HG03159 (cell line): ENCODE results near the gene NELFB.
"Not testable (repeated sequence)": the region's sequence is repeated elsewhere in the genome, so short reads cannot be mapped to it uniquely, and the experiment has no call there.

Experiments used
- ATAC-seq: cut with Tn5 transposase; IDR thresholded peaks from one replicate; pipeline ENCODE4 v1.9.1; 2021; ENCODE audit warnings: mild to moderate bottlenecking, moderate library complexity; ENCODE audit not compliant: unreplicated experiment

The NELFB gene

DNA sequence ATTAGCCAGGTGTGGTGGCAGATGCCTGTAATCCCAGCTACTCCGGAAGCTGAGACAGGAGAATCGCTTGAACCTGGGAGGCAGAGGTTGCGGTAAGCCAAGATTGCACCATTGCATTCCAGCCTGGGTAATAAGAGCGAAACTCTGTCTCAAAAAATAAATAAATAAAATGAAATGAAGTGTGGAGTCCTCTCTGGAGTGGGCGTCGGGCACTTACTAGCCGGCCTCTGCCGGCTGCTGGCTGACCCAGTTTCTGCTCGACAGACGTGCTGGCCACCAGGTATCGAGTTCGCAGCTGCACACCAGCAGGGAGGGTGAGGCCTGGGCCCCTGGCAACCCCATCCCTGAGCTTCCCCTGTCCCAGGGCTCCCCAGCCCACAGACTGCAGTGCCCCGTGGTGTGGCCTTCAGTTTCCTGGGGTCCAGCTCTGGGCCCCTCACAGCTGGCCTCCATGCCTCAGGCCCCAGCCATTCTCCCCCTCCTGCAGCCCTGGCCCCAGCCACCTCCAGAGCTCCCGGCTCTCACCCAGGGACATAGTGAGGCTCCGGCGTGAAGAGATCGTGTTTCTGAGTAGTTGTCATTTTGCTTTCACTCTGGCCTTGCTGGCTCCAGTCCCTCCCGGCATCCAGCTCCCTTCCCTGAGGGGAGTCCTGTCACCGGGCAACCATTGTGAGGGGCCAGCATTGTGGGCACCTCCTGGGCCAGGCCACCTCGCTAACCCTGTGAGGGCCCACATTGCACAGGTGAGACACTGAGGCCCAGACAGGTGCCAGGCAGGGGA lies 7.8 kb upstream of the NELFB start:
- ATAC-seq: no peak

DNA sequence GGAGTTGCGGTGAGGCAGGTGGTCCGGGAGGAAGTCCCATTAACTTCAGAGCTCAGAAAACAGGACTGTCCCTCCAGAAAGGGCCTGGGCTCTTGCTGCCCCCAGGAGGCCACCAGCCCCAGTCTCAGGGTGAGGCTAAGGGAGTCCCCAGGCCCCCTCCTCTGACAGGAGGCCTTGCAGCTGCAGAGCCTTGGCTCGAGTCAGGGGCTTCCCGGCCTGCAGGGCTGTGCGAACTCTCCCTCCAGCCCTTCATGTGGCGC lies 7.3 kb upstream of the NELFB start:
- ATAC-seq: no peak

DNA sequence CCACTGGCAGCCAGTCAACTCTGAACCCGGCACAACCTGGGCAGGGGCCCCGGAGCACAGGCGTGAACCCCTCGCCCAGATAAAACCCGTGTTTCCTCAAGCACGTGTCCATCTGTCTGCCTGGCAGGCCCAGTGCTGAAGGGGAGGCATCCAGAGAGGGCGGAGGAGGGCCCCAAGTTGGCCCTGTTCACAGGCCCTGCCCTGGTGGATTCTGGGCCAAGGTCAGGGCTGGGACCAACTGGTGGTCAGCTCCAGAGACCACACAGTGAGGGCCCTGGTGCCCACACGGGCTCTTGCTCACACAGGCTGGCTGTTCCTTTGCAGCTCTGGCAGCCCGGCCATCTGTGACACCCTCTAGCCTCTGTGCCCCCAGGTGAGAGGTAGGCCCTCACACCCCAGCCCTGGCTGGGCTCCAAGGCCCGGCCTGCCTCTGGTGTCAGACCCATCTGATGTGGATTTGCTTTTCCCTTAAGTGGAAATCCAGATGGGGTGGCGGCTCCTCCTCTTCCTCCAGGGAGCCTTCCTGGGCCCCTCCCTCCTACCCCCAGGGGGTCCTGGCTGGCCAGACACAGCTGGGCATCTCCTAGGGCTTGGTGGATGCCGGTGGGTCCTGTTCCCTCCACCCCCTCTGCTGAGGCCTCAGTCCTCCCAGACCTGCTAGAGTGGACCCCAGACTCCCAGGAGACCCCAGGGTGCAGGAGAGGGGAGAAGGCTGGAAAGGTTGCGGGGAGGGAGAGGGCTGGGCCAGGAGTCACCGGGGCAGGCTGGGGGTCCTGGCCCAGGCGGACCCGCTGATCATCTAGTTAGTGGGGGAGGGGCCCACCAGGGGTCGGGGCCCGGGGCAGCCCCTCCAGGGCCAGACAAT lies 4.6 kb upstream of the NELFB start:
- no peak for ATAC-seq

DNA sequence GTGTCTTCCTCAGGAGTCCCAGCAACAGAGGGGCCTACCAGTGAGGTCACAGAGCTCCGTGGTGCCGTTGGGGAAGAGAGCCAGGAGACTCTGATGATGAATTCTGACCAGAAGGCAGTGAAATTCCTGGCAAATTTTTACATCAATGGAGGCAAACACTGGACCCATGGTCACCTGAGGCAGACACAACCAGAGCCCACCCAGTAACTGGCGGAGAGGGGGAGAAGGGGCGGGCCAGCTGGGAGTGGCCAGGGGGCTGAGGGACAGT lies 4.0 kb upstream of the NELFB start, which contains the start of gene STPG3:
STPG3 (plus strand) TSS at position 93 of the 268 bp plus-strand sequence; CDS start at position 94, 1 bp downstream.
- no peak for ATAC-seq

DNA sequence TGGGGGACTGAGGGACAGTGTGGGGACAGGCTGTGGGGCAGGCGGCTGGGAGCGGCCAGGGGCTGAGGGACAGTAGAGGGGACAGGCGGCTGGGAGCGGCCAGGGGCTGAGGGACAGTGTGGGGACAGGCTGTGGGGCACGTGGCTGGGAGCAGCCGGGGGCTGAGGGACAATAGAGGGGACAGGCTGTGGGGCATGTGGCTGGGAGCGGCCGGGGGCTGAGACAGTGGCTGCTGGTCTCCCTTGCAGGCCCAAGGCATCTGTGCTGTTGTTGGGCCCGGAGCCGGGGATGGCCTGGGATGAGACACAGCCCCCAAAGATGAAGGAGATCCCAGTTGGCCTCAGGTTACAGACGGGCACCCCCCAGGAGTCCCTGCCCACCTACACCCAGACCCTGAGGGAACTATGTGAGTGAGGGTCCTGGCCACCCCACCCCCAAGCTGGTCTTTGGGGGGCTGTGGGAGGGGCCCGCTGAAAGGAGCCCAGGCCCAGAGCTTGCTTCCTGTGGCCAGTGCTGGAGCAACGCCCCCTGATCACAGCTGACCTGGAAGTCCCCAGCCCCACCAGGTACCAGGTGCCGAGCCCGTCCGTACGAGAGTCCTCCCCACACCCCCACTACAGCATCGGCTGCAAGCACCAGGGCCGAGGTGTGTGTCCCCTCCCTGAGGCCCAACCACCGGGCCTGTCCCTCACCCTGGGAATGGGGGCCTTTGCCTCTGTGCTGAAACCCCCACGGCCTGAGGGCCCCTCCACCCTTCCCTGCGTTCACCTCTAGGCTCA lies 3.4 kb upstream of the NELFB start:
- ATAC-seq: no peak

DNA sequence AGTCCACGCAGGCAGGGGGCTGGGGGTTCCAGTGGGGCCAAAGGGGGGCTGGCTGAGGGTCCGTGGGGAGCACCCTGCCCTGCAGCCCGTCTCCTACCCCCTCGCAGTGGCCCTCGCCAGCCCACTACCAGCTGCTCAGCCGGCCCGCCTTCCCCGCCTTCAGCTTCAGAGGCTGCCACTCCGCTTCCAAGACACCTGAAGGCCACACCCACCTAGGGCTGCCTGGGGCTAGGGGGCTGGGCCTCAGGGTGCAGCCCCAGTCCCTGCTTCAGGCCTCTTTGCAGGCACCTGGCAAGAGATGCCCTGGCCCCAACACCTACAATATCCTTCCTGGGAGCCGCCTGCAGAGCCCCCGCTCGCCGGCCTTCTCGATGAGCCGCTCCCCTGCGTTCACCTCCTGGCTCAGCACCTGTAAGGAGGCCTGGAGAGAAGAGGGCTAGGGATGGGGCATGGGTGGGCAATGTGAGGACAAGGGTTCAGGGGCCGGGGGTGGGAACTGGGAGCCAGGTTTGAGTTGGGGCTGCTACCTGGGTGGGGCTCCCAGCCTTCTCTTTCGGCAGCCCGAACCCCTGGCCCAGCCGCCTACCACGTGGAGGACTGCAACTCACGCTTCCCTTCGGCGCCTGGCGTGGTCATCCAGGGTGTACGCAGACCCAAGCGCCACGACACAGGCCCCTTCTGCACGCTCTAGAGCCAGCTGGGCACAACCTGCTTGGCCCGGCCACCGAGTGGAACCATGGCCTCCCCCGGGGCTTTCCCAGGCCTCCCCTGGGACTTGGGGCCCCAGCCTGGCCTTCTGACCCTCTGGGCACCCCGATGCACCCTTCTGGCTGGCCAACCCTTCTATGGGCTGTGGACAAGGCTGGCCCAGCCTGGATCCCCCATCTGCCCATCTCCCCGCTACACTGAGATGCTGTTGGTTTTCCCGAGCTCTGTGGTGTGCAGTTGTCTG lies 2.3 kb upstream of the NELFB start:
- ATAC-seq: no peak

DNA sequence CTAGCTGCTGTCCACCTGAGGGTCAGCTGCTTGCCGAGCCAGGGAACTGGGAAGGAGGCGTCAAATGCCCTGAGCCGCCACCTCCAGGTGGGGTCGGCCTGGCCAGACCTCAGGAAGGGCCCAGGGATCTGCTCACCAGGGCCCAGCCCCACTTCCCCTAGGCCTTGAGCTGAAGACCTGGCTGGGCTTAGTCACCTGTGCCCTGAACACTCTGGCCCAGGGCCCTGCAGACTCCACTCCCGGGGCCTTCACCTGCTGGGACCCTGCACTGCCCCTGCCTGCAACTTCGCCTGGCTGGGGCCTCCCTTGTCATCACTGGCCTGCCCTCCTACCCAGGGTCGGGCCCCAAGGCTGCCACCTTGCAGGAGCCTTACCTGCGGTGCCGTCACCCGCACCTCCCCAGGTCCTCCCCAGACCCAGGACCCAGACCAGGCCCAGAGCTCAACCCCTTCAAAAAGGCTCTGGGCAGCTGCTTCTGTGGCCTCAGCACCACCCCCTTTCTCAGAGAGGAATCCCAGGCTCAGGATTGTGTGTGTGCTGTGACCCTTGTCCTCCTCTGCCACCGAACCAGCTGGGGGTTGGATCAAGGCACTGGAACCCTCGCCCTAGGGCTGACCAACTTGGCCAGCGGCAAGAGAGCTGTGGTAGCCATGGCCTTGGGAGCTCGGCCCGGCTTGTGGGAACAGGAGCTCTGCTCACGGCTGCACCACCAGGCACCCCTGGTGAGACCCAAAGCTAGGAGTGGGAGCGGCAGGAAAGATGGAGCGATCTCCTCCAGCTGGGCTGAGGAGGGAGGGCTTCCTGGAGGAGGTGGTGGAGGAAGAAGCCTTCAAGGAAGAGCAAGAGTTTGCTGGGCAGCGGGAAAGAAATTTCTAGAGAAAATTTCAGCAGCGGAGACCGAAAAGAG lies 1.2 kb upstream of the NELFB start:
- no peak for ATAC-seq

DNA sequence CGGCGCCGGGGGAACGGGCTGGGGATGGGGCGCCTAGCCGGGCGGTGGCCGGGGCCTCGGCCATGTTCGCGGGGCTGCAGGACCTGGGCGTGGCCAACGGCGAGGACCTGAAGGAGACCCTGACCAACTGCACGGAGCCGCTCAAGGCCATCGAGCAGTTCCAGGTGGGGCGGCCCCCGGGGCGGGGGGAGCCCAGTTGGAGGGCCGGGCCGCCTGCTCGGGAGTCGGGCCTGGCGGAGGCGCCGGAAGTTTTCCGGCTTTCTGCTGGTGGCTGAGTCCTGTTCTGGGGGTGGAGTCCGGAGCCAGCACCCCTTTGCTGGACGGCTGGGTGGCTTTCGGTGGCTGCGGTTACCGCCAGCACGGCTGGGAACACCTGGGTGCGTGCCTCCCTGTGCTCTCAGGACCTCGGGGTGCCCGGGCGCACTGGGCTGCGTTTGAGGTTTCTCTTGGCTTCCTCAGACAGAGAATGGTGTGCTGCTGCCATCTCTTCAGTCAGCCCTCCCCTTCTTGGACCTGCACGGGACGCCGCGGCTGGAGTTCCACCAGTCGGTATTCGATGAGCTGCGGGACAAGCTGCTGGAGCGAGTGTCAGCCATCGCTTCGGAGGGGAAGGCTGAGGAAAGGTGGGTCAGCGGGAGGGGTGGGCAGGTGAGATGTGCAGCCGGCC lies 454 bp downstream of the NELFB start:
- ATAC-seq: peak; percentile 18

DNA sequence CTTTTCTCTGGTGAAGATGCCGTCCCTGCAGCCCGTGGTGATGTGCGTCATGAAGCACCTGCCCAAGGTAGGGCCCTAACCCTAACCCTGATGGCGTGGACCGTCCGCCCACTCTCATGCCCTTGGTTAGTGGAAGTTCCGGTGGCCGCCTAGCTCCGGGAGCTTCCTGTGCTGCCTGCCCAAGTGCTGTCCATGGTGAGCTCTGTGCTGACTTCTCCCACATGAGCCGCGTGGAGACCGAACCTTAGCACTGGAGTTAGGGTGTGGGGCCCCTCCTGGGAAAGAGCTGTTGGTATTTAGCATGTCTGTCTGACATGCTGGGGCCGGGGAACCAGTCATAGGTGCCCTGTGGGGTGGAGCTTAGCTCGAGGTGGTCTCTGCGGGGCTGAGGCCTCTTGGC lies 1.2 kb downstream of the NELFB start:
- ATAC-seq: no peak

DNA sequence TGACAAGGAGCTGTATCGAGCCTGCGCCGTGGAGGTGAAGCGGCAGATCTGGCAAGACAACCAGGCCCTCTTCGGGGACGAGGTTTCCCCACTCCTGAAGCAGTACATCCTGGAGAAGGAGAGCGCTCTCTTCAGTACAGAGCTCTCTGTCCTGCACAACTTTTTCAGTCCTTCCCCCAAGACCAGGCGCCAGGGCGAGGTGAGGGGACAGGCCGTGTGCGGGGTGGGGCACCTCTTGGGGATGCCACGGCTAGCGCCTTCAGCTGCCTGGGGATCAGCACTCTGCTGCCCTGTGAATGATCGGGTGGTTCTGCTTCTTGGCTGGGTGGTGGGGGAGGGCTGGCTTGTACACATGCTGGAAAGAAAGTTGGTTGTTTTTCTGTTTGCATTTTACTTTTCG lies 1.7 kb downstream of the NELFB start:
- no peak for ATAC-seq

DNA sequence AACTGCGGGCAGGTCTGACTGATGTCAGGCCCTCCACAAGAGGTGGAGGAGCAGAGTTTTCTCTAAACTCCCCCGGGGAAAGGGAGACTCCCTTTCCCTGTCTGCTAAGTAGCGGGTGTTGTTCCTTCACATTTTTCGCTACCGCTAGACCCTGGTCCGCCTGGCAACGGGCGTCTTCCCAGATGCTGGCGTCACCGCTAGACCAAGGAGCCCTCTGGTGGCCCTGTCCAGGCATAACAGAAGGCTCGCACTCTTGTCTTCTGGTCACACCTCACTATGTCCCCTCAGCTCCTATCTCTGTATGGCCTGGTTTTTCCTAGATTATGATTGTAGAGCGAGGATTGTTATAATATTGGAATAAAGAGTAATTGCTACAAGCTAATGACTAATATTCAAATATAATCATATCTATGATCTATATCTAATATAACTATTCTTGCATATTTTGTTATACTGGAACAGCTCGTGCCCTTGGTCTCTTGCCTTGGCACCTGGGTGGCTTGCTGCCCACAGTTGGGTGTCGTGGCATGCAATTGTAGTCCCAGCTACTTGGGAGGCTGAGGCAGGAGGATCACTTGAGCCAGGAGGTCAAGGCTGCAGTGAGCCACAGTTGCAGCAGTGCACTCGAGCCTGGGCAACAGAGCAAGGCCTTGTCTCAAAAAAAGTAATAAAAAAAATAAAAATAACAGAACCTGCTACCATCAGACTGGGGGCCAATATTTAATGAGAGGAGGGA lies 7.2 kb downstream of the NELFB start:
- ATAC-seq: not testable (repeated sequence)

DNA sequence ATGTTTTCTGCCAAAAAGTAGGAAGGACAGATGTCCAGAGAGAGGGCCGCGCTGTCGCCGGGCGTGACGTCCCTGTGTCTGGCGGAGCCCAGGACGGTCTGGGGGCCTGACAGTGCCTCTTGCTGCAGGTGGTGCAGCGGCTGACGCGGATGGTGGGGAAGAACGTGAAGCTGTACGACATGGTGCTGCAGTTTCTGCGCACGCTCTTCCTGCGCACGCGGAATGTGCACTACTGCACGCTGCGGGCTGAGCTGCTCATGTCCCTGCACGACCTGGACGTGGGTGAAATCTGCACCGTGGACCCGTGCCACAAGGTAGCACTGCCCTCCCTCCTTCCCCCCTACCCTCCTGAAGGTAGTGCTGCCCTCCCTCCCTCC lies 7.8 kb downstream of the NELFB start:
- ATAC-seq: no peak

DNA sequence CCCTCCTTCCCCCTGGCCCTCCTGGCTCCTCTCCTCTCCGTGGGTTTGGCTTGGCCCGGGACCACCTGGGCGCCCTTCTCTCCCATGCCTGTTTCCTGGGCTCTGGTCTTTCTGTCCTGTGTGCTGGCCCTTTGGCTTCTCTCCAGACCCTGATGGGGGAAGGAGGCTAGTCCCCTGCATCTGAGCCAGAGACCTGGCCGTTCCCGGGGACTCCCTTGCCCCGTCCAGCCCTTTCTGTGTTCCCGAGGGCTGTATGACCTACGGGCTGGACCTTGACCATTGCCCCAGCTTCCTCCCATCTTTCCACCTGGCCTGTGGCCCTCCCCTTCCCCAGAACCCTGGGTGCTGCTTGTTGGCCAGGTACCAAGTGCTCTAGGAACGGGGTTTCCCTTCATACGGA lies 8.4 kb downstream of the NELFB start:
- no peak for ATAC-seq

DNA sequence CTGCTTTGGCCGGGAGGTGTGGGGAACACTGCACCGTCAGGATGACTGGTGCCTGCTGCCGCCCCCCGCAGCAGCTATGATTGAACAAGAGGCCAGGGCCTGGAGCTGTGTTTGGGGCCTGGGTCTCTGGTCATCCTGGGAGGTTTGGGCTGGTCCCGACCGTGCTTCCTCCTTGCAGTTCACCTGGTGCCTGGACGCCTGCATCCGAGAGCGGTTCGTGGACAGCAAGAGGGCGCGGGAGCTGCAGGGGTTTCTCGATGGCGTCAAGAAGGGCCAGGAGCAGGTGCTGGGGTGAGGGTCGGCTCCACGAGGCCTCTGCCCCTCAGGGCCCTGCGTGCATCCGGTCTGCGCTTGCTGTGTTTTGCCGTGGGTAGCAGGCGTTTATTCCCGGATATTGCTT lies 8.9 kb downstream of the NELFB start:
- no peak for ATAC-seq

DNA sequence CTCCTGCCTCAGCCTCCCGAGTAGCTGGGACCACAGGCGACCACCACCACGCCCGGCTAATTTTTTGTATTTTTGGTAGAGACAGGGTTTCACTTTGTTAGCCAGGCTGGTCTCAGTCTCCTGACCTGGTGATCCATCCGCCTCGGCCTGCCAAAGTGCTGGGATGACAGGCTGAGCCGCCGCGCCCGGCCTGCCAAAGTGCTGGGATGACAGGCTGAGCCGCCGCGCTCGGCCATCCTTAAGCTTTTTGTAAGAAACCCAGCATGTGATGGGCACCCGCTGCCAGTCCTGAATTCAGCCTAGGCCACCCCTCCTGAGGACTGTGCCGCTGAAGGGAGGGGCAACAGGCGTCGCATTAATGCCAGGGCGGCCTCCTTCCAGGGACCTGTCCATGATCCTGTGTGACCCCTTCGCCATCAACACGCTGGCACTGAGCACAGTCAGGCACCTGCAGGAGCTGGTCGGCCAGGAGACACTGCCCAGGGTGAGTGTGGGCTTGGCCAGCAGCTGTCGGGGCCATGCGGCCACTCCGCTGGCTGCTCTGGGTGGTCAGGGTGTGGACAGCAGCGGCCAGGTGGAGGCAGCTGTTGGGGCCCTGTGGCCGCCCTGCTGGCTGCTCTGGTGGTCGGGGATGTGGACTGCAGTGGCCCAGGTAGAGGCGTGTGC lies 10.5 kb downstream of the NELFB start:
- ATAC-seq: no peak

DNA sequence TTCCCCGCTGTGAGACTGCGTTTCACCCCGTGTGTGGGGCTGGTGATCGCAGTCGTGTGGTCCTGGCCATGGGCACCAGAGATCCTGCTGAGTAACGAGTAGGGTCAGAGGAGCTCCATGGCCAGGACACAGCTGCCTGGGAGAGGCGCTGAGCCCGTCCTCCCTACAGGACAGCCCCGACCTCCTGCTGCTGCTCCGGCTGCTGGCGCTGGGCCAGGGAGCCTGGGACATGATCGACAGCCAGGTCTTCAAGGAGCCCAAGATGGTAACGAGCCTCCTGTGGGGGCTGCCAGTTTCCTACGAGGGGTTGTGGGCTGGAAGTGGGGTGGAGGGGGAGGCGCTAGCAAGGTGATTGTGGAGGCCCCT lies 11.0 kb downstream of the NELFB start:
- ATAC-seq: no peak

DNA sequence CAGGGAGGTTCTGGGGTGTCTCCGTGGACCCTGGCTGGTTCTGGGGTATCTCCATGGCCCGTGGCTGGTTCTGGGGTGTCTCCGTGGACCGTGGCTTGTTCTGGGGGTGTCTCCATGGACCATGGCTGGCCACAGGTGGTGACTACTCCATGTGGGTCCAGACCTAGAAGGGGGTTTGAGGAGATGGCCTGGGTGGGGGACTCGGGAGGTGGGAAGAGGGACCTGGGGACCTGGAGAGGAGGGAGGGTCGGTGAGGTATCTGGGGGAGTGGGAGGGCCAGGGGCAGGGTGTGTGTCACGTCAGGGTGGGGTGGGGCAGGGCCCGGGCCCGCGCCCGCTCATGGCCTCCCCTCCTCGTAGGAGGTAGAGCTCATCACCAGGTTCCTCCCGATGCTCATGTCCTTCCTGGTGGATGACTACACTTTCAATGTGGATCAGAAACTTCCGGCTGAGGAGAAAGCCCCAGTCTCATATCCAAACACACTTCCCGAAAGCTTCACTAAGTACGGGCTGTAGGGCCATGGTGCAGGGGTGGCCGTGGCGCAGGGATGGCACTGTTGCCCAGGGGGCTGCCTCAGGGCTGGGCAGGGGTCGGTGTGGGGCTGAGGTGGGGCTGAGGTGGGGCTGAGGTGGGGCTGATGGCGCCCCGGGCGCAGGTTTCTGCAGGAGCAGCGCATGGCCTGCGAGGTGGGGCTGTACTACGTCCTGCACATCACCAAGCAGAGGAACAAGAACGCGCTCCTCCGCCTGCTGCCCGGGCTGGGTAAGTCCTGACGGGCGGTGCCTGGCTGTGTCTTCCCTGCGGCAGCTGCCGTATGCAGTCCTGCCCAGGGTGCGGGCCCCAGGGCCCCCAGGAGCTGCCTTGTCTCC lies 11.7 kb downstream of the NELFB start:
- ATAC-seq: no peak
